Measurements from ENCODE around the gene GLTP. TPM values are rescaled to one million over a fixed set of nuclear protein-coding genes. Genes with fewer than 3 reads are reported as not detected.

The GLTP gene
- total RNA-seq, 1 experiment from 2014 or later: 25.8 TPM

DNA sequence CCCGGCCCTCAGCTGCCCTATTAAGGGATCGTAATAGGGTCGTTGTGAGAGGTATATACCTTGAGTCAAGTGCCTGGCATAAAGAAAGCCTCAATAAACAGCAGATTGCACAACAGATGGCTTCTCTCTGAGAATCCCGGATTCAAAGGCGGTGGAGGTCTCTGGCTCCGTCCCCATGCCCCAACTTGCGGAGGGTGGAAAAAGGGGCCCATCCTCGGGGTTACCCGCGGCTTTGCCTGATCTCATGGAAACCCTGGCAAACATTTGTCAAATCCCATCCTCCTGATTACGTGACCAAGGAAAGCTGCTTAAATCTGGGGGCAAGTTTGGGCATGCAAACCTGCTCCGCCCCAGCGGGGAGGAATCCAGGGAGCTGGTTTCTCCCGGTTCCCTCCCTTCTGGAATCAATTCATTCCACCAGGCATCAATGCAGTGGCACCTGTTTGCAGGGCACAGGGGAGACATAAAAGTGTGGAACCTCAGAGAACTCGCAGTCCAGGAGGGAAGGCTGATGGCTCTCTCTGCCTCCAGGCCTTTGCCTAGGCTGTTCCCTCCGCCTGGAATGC, 59.4 kb downstream of the GLTP start (continued):
- TF ChIP-seq, protein P1, sequence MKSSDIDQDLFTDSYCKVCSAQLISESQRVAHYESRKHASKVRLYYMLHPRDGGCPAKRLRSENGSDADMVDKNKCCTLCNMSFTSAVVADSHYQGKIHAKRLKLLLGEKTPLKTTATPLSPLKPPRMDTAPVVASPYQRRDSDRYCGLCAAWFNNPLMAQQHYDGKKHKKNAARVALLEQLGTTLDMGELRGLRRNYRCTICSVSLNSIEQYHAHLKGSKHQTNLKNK (CRISPR knock-in tag; IDR thresholded peaks at IDR 0.05): no peak
- TF ChIP-seq NR3C1 (CRISPR knock-in tag; conservative IDR thresholded peaks at IDR 0.05; ENCODE audit: low read depth) (no peak), FOXK1 (CRISPR knock-in tag; IDR thresholded peaks at IDR 0.05) (no peak), TEAD1 (CRISPR knock-in tag; IDR thresholded peaks at IDR 0.05) (no peak)
- TF ChIP-seq, protein P2, sequence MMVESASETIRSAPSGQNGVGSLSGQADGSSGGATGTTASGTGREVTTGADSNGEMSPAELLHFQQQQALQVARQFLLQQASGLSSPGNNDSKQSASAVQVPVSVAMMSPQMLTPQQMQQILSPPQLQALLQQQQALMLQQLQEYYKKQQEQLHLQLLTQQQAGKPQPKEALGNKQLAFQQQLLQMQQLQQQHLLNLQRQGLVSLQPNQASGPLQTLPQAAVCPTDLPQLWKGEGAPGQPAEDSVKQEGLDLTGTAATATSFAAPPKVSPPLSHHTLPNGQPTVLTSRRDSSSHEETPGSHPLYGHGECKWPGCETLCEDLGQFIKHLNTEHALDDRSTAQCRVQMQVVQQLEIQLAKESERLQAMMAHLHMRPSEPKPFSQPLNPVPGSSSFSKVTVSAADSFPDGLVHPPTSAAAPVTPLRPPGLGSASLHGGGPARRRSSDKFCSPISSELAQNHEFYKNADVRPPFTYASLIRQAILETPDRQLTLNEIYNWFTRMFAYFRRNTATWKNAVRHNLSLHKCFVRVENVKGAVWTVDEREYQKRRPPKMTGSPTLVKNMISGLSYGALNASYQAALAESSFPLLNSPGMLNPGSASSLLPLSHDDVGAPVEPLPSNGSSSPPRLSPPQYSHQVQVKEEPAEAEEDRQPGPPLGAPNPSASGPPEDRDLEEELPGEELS (CRISPR knock-in tag; IDR thresholded peaks at IDR 0.05): no peak
- TF ChIP-seq, protein P3, sequence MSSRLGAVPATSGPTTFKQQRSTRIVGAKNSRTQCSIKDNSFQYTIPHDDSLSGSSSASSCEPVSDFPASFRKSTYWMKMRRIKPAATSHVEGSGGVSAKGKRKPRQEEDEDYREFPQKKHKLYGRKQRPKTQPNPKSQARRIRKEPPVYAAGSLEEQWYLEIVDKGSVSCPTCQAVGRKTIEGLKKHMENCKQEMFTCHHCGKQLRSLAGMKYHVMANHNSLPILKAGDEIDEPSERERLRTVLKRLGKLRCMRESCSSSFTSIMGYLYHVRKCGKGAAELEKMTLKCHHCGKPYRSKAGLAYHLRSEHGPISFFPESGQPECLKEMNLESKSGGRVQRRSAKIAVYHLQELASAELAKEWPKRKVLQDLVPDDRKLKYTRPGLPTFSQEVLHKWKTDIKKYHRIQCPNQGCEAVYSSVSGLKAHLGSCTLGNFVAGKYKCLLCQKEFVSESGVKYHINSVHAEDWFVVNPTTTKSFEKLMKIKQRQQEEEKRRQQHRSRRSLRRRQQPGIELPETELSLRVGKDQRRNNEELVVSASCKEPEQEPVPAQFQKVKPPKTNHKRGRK (CRISPR knock-in tag; IDR thresholded peaks at IDR 0.05; ENCODE audit: borderline replicate concordance): no peak
- TF ChIP-seq, protein P4, sequence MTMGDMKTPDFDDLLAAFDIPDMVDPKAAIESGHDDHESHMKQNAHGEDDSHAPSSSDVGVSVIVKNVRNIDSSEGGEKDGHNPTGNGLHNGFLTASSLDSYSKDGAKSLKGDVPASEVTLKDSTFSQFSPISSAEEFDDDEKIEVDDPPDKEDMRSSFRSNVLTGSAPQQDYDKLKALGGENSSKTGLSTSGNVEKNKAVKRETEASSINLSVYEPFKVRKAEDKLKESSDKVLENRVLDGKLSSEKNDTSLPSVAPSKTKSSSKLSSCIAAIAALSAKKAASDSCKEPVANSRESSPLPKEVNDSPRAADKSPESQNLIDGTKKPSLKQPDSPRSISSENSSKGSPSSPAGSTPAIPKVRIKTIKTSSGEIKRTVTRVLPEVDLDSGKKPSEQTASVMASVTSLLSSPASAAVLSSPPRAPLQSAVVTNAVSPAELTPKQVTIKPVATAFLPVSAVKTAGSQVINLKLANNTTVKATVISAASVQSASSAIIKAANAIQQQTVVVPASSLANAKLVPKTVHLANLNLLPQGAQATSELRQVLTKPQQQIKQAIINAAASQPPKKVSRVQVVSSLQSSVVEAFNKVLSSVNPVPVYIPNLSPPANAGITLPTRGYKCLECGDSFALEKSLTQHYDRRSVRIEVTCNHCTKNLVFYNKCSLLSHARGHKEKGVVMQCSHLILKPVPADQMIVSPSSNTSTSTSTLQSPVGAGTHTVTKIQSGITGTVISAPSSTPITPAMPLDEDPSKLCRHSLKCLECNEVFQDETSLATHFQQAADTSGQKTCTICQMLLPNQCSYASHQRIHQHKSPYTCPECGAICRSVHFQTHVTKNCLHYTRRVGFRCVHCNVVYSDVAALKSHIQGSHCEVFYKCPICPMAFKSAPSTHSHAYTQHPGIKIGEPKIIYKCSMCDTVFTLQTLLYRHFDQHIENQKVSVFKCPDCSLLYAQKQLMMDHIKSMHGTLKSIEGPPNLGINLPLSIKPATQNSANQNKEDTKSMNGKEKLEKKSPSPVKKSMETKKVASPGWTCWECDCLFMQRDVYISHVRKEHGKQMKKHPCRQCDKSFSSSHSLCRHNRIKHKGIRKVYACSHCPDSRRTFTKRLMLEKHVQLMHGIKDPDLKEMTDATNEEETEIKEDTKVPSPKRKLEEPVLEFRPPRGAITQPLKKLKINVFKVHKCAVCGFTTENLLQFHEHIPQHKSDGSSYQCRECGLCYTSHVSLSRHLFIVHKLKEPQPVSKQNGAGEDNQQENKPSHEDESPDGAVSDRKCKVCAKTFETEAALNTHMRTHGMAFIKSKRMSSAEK (CRISPR knock-in tag; IDR thresholded peaks at IDR 0.05; ENCODE audit: borderline replicate concordance): no peak

DNA sequence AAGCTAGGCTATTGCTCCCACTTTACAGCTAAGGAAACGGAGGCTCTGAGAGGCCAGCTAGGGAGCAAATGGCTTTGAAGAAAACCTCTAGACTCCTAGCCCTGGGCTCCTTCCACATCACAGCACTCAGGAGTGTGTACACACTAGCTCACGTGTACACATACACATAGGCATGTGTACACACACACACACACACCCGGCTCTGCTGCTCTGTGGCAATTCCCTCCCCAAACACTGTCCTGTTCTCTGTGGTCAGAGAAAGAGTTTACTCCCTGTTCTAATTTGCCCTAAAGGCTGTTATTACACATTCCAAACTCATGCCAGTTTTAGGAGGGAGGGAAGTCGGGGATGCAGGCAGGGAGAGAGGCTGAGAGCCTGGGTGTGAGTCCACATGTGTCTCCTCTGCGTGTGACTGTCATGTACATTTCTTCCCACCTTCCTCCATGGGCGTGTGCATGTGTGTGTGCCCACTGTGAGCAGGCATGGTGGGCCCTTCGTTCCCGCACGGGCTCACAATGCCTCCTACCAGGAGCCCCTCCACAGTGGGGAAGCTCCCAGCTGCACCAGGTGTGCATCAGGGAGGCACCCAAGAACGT, 61.3 kb downstream of the GLTP start:
- DNase-seq (ENCODE audit: low spot score) (no peak), ATAC-seq (no peak)
- POLR2A ChIA-PET: no interaction called here
- TF ChIP-seq, protein P1 (CRISPR knock-in tag; IDR thresholded peaks at IDR 0.05): no peak
- TF ChIP-seq, protein P5, sequence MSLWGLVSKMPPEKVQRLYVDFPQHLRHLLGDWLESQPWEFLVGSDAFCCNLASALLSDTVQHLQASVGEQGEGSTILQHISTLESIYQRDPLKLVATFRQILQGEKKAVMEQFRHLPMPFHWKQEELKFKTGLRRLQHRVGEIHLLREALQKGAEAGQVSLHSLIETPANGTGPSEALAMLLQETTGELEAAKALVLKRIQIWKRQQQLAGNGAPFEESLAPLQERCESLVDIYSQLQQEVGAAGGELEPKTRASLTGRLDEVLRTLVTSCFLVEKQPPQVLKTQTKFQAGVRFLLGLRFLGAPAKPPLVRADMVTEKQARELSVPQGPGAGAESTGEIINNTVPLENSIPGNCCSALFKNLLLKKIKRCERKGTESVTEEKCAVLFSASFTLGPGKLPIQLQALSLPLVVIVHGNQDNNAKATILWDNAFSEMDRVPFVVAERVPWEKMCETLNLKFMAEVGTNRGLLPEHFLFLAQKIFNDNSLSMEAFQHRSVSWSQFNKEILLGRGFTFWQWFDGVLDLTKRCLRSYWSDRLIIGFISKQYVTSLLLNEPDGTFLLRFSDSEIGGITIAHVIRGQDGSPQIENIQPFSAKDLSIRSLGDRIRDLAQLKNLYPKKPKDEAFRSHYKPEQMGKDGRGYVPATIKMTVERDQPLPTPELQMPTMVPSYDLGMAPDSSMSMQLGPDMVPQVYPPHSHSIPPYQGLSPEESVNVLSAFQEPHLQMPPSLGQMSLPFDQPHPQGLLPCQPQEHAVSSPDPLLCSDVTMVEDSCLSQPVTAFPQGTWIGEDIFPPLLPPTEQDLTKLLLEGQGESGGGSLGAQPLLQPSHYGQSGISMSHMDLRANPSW (CRISPR knock-in tag; conservative IDR thresholded peaks at IDR 0.05; ENCODE audit: low read depth): no peak
- no peak for TF ChIP-seq FOXK1 (CRISPR knock-in tag; IDR thresholded peaks at IDR 0.05)
- TF ChIP-seq, protein P6, sequence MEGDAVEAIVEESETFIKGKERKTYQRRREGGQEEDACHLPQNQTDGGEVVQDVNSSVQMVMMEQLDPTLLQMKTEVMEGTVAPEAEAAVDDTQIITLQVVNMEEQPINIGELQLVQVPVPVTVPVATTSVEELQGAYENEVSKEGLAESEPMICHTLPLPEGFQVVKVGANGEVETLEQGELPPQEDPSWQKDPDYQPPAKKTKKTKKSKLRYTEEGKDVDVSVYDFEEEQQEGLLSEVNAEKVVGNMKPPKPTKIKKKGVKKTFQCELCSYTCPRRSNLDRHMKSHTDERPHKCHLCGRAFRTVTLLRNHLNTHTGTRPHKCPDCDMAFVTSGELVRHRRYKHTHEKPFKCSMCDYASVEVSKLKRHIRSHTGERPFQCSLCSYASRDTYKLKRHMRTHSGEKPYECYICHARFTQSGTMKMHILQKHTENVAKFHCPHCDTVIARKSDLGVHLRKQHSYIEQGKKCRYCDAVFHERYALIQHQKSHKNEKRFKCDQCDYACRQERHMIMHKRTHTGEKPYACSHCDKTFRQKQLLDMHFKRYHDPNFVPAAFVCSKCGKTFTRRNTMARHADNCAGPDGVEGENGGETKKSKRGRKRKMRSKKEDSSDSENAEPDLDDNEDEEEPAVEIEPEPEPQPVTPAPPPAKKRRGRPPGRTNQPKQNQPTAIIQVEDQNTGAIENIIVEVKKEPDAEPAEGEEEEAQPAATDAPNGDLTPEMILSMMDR (IDR thresholded peaks at IDR 0.05): no peak
- TF ChIP-seq PRRX2 (CRISPR knock-in tag; IDR thresholded peaks at IDR 0.05): no peak
- TF ChIP-seq, protein P7, sequence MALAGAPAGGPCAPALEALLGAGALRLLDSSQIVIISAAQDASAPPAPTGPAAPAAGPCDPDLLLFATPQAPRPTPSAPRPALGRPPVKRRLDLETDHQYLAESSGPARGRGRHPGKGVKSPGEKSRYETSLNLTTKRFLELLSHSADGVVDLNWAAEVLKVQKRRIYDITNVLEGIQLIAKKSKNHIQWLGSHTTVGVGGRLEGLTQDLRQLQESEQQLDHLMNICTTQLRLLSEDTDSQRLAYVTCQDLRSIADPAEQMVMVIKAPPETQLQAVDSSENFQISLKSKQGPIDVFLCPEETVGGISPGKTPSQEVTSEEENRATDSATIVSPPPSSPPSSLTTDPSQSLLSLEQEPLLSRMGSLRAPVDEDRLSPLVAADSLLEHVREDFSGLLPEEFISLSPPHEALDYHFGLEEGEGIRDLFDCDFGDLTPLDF (CRISPR knock-in tag; IDR thresholded peaks at IDR 0.05): no peak
- no peak for TF ChIP-seq GRHL2 (CRISPR knock-in tag; IDR thresholded peaks at IDR 0.05; ENCODE audit: insufficient replicate concordance, severe bottlenecking)
- no peak for TF ChIP-seq NR1H2 (CRISPR knock-in tag; IDR thresholded peaks at IDR 0.05)
- TF ChIP-seq, protein P8, sequence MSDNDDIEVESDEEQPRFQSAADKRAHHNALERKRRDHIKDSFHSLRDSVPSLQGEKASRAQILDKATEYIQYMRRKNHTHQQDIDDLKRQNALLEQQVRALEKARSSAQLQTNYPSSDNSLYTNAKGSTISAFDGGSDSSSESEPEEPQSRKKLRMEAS (CRISPR knock-in tag; IDR thresholded peaks at IDR 0.05): no peak
- no peak for TF ChIP-seq IRF2 (CRISPR knock-in tag; IDR thresholded peaks at IDR 0.05; ENCODE audit: borderline replicate concordance, low read depth)
- TF ChIP-seq MYBL2 (CRISPR knock-in tag; IDR thresholded peaks at IDR 0.05): no peak
- TF ChIP-seq TEAD1 (CRISPR knock-in tag; IDR thresholded peaks at IDR 0.05): no peak
- TF ChIP-seq ZNF317 (CRISPR knock-in tag; IDR thresholded peaks at IDR 0.05; ENCODE audit: borderline replicate concordance, low read depth): no peak
- CTCF ChIA-PET: no interaction called here
- Mint-ChIP-seq H3K36me3 (no peaks in the 10 kb centered on the region), H3K27ac (no peak overlapping the region), H3K4me3 (no peak overlapping the region), H3K27me3 (ENCODE audit: low read depth) (no peaks in the 10 kb centered on the region), H3K9me3 (no peaks in the 10 kb centered on the region), H3K4me1 (peaks cover 11% of the 10 kb centered on the region)

Measured in WTC11 (cell line).